BE2C (cell line): Measurements from ENCODE around the gene HOXA6.
A peak's percentile ranks its signal among the peaks of the same experiment; 100 is the strongest.

Experiments used
- DNase-seq: peaks from one replicate; pipeline ENCODE4 v3.0.0-alpha.2; 2020
- H3K27me3 ChIP-seq: fragments of 250-450 bp; sonication (Bioruptor Pico); 2 replicates; pipeline ENCODE4 v1.5.1; 2020; ENCODE audit warnings: mild to moderate bottlenecking
- H3K36me3 ChIP-seq: fragments of 250-450 bp; sonication (Bioruptor Pico); 2 replicates; pipeline ENCODE4 v1.5.1; 2020; ENCODE audit warnings: mild to moderate bottlenecking
- H3K4me1 ChIP-seq: fragments of 250-450 bp; sonication (Bioruptor Pico); 2 replicates; pipeline ENCODE4 v1.5.1; 2020
- H3K4me3 ChIP-seq: 2 replicates; pipeline ENCODE4 v1.5.1; 2011; ENCODE audit warnings: low read depth, low read length
- H3K9me3 ChIP-seq: fragments of 250-450 bp; sonication (Bioruptor Pico); 2 replicates; pipeline ENCODE4 v1.5.1; 2020
- CTCF ChIP-seq: IDR thresholded peaks from 2 replicates; pipeline ENCODE4 v1.5.1; 2012; ENCODE audit warnings: mild to moderate bottlenecking, low read depth, low read length

HOXA6 gene

GRCh38 chr7:27143950-27144780 is 3.4 kb downstream of the HOXA6 start:
- Histone ChIP-seq H3K4me3 (no peak overlapping the region), H3K27me3 (peaks cover 100% of the 10 kb centered on the region)

GRCh38 chr7:27143023-27143949 is 4.3 kb downstream of the HOXA6 start, which contains the start of gene HOXA5:
Gene HOXA5 (minus strand): TSS chr7:27143681. CDS start chr7:27143607, 74 bp downstream.
- no peaks in the 10 kb centered on the region for H3K9me3 ChIP-seq
- peak; percentile 36 for DNase-seq
- TF ChIP-seq CTCF = peak; percentile 49
- no peaks in the 10 kb centered on the region for H3K4me1 ChIP-seq
- no peaks in the 10 kb centered on the region for H3K36me3 ChIP-seq
- no peak within 1 kb of the TSS for H3K4me3 ChIP-seq
- H3K27me3 ChIP-seq = peaks cover 100% of the 10 kb centered on the region

More at GRCh38 chr7:27143950-27144780, 3.4 kb downstream of the HOXA6 start:
- no peak for DNase-seq
- TF ChIP-seq CTCF = no peak
- no peaks in the 10 kb centered on the region for H3K4me1 ChIP-seq
- no peaks in the 10 kb centered on the region for H3K9me3 ChIP-seq
- no peaks in the 10 kb centered on the region for H3K36me3 ChIP-seq

- no peaks in the 10 kb centered on the region for H3K4me1 ChIP-seq
- no peak for DNase-seq
- no peaks in the 10 kb centered on the region for H3K36me3 ChIP-seq
- peaks cover 100% of the 10 kb centered on the region for H3K27me3 ChIP-seq
- H3K9me3 ChIP-seq = no peaks in the 10 kb centered on the region
- TF ChIP-seq CTCF = no peak
- H3K4me3 ChIP-seq = no peak overlapping the region
Observed at GRCh38 chr7:27142580-27143022, 5.0 kb downstream of the HOXA6 start.

GRCh38 chr7:27141923-27142579 is 5.5 kb downstream of the HOXA6 start:
- no peaks in the 10 kb centered on the region for H3K36me3 ChIP-seq
- no peak for TF ChIP-seq CTCF
- no peaks in the 10 kb centered on the region for H3K9me3 ChIP-seq
- peaks cover 100% of the 10 kb centered on the region for H3K27me3 ChIP-seq
- H3K4me1 ChIP-seq = no peaks in the 10 kb centered on the region
- DNase-seq = no peak
- no peak overlapping the region for H3K4me3 ChIP-seq

GRCh38 chr7:27141137-27141922 is 6.2 kb downstream of the HOXA6 start:
- peaks cover 100% of the 10 kb centered on the region for H3K27me3 ChIP-seq

More at GRCh38 chr7:27141137-27141922, 6.2 kb downstream of the HOXA6 start:
- Histone ChIP-seq H3K9me3 (no peaks in the 10 kb centered on the region), H3K36me3 (no peaks in the 10 kb centered on the region), H3K4me1 (no peaks in the 10 kb centered on the region), H3K4me3 (no peak overlapping the region)
- no peak for DNase-seq
- TF ChIP-seq CTCF = no peak
